H1 (cell line): ENCODE measurements around the gene GFI1B. TPM values are rescaled to one million over a fixed set of nuclear protein-coding genes. Genes with fewer than 3 reads are reported as not detected.

Experiments used
- CTCF ChIA-PET: fragments of 300-600 bp; sonication (Branson Sonifier 250); formaldehyde crosslinking; loops from one replicate; lab custom pipeline; 2021; ENCODE audit not compliant: partially characterized antibody; lab: Charles Lee
- POLR2A ChIA-PET: fragments of 300-600 bp; sonication (Branson Sonifier 250); formaldehyde crosslinking; loops from one replicate; lab custom pipeline; 2021; ENCODE audit warnings: inconsistent platforms; ENCODE audit not compliant: partially characterized antibody; lab: Charles Lee
- DNase-seq, 2 experiments: peaks; one replicate each; pipeline versions ENCODE4 v3.0.0 to v3.0.0-alpha.2; 2010 to 2022; ENCODE audit warnings: low spot score in 2 of 2, low read depth in 1 of 2, mixed read lengths in 1 of 2
- FAIRE-seq: peaks from 2 replicates; lab custom pipeline; 2011; peaks lifted over from hg19 to GRCh38; lab: Jason Lieb, UNC
- H2AFZ ChIP-seq: 2 replicates; pipeline ENCODE4 v1.8.1; 2012; ENCODE audit warnings: low read length, inconsistent platforms
- H2AK5ac ChIP-seq: 2 replicates; pipeline ENCODE4 v1.6.1; 2013; ENCODE audit warnings: low read depth, low read length
- H2BK120ac ChIP-seq: replicated peaks from 2 replicates; pipeline ENCODE3; 2013; ENCODE audit warnings: low read depth, low read length, inconsistent platforms
- H2BK12ac ChIP-seq: 2 replicates; pipeline ENCODE4 v1.6.1; 2013; ENCODE audit warnings: low read depth, low read length
- H2BK15ac ChIP-seq: 2 replicates; pipeline ENCODE4 v1.6.1; 2013; ENCODE audit warnings: low read length
- H2BK20ac ChIP-seq: 2 replicates; pipeline ENCODE4 v1.6.1; 2013; ENCODE audit warnings: low read length
- H2BK5ac ChIP-seq: 2 replicates; pipeline ENCODE4 v1.6.1; 2013; ENCODE audit warnings: low read depth, low read length
- H3K14ac ChIP-seq: 2 replicates; pipeline ENCODE4 v1.6.1; 2013; ENCODE audit warnings: inconsistent platforms; ENCODE audit not compliant: insufficient read length
- H3K18ac ChIP-seq: 2 replicates; pipeline ENCODE4 v1.6.1; 2013; ENCODE audit warnings: low read length; ENCODE audit errors: extremely low read depth
- H3K23ac ChIP-seq: 2 replicates; pipeline ENCODE4 v1.6.1; 2013; ENCODE audit warnings: inconsistent platforms; ENCODE audit not compliant: insufficient read length
- H3K23me2 ChIP-seq: 2 replicates; pipeline ENCODE4 v1.6.1; 2013; ENCODE audit warnings: low read depth, low read length
- H3K27ac ChIP-seq: 2 replicates; pipeline ENCODE4 v1.6.1; 2011; ENCODE audit warnings: low read depth, low read length, inconsistent platforms
- H3K27me3 ChIP-seq, 4 experiments: replicated peaks in 1 of 4; 1 replicate in 1 of 4; 2 replicates in 3 of 4; pipeline versions ENCODE4 v1.6.1 to v1.8.1; 2011 to 2013; ENCODE audit warnings: low read length in 3 of 4, mild to moderate bottlenecking in 3 of 4, inconsistent platforms in 2 of 4, mixed read lengths in 2 of 4, moderate library complexity in 1 of 4; ENCODE audit not compliant: control insufficient read depth in 3 of 4, insufficient read depth in 3 of 4; ENCODE audit errors: extremely low read depth in 1 of 4
- H3K36me3 ChIP-seq, 4 experiments: 2 replicates each; pipeline versions ENCODE4 v1.6.1 to v1.8.1; 2011 to 2013; ENCODE audit warnings: mild to moderate bottlenecking in 4 of 4, low read length in 3 of 4, moderate library complexity in 2 of 4, control low read depth in 1 of 4, inconsistent platforms in 1 of 4; ENCODE audit not compliant: insufficient read depth in 4 of 4, control insufficient read depth in 2 of 4
- H3K4ac ChIP-seq: replicated peaks from 2 replicates; pipeline ENCODE3; 2013; ENCODE audit warnings: low read length, low read depth, mixed read lengths, inconsistent platforms; ENCODE audit not compliant: insufficient read length
- H3K4me1 ChIP-seq, 4 experiments: replicated peaks in 1 of 4; 1 replicate in 1 of 4; 2 replicates in 3 of 4; pipeline versions ENCODE4 v1.6.1 to v1.8.1; 2011 to 2013; ENCODE audit warnings: low read length in 3 of 4, inconsistent platforms in 2 of 4, mixed read lengths in 1 of 4; ENCODE audit not compliant: insufficient read depth in 4 of 4, control insufficient read depth in 3 of 4
- H3K4me2 ChIP-seq, 2 experiments: 2 replicates each; pipeline versions ENCODE4 v1.6.1 to v1.8.1; 2011 to 2013; ENCODE audit warnings: low read depth in 2 of 2, low read length in 2 of 2, control low read depth in 1 of 2, inconsistent platforms in 1 of 2, mild to moderate bottlenecking in 1 of 2; ENCODE audit not compliant: insufficient read depth in 1 of 2
- H3K4me3 ChIP-seq, 4 experiments: fragments of 200-600, 300-600 bp in 1 of 4; sonication (generic), shearing (Covaris generic), sonication (Bioruptor Twin) in 1 of 4; 2 replicates each; pipeline versions ENCODE4 v1.5.1 to v1.8.1; 2011 to 2016; ENCODE audit warnings: low read length in 4 of 4, low read depth in 3 of 4, control low read depth in 2 of 4, inconsistent platforms in 2 of 4, mild to moderate bottlenecking in 2 of 4, mixed read lengths in 1 of 4, moderate library complexity in 1 of 4; ENCODE audit not compliant: insufficient read depth in 2 of 4; ENCODE audit errors: extremely low read depth in 1 of 4
- H3K56ac ChIP-seq: replicated peaks from 2 replicates; pipeline ENCODE3; 2013; ENCODE audit warnings: low read depth, mild to moderate bottlenecking, mixed read lengths, low read length, inconsistent platforms; ENCODE audit not compliant: insufficient read length
- H3K79me1 ChIP-seq: 2 replicates; pipeline ENCODE4 v1.6.1; 2013; ENCODE audit warnings: low read depth, low read length, control low read depth
- H3K79me2 ChIP-seq, 2 experiments: 2 replicates each; pipeline versions ENCODE4 v1.6.1 to v1.8.1; 2012 to 2013; ENCODE audit warnings: low read length in 2 of 2, mild to moderate bottlenecking in 2 of 2, inconsistent platforms in 1 of 2; ENCODE audit not compliant: insufficient read depth in 2 of 2, control insufficient read depth in 1 of 2
- H3K9ac ChIP-seq, 4 experiments: replicated peaks in 1 of 4; 1 replicate in 1 of 4; 2 replicates in 3 of 4; pipeline versions ENCODE4 v1.6.1 to v1.8.1; 2011 to 2013; ENCODE audit warnings: low read depth in 3 of 4, low read length in 3 of 4, control low read depth in 2 of 4, mild to moderate bottlenecking in 2 of 4, moderate library complexity in 2 of 4, inconsistent platforms in 1 of 4; ENCODE audit errors: extremely low read depth in 1 of 4
- H3K9me3 ChIP-seq, 2 experiments: 2 replicates each; pipeline versions ENCODE4 v1.6.1 to v1.8.1; 2012 to 2013; ENCODE audit warnings: mild to moderate bottlenecking in 2 of 2, moderate library complexity in 2 of 2, control low read depth in 1 of 2, inconsistent platforms in 1 of 2, low read depth in 1 of 2, low read length in 1 of 2, mixed read lengths in 1 of 2; ENCODE audit not compliant: insufficient read depth in 2 of 2
- H4K20me1 ChIP-seq, 2 experiments: replicated peaks in 1 of 2; 2 replicates each; pipeline versions ENCODE3 to v1.8.1; 2011 to 2013; ENCODE audit warnings: inconsistent platforms in 2 of 2, low read length in 2 of 2, mild to moderate bottlenecking in 1 of 2; ENCODE audit not compliant: insufficient read depth in 2 of 2, control insufficient read depth in 1 of 2
- H4K5ac ChIP-seq: 2 replicates; pipeline ENCODE4 v1.6.1; 2013; ENCODE audit warnings: low read length, low read depth, mixed read lengths, inconsistent platforms; ENCODE audit not compliant: insufficient read length
- H4K8ac ChIP-seq: 2 replicates; pipeline ENCODE4 v1.8.0; 2013; ENCODE audit warnings: mild to moderate bottlenecking, moderate library complexity, low read length, inconsistent platforms; ENCODE audit not compliant: insufficient read depth; ENCODE audit errors: extremely low read depth
- H4K91ac ChIP-seq: replicated peaks from 2 replicates; pipeline ENCODE3; 2013; ENCODE audit warnings: low read length, mixed read lengths, inconsistent platforms; ENCODE audit not compliant: insufficient read length
- BRCA1 ChIP-seq: IDR thresholded peaks from 2 replicates; pipeline ENCODE4 v1.6.1; 2012; ENCODE audit warnings: low read depth, low read length, improper control_type of control experiment
- CHD1 ChIP-seq: IDR thresholded peaks from 2 replicates; pipeline ENCODE4 v1.6.1; 2012; ENCODE audit warnings: low read depth, low read length, improper control_type of control experiment
- CREB1 ChIP-seq: IDR thresholded peaks from 2 replicates; pipeline ENCODE4 v1.6.1; 2012; ENCODE audit warnings: inconsistent platforms
- EGR1 ChIP-seq: IDR thresholded peaks from 2 replicates; pipeline ENCODE4 v1.6.1; 2011; ENCODE audit warnings: low read depth, low read length, borderline replicate concordance
- GABPA ChIP-seq: IDR thresholded peaks from 2 replicates; pipeline ENCODE4 v1.6.1; 2011; ENCODE audit warnings: mild to moderate bottlenecking, low read length, moderate library complexity, borderline replicate concordance; ENCODE audit not compliant: insufficient read depth
- JUND ChIP-seq: IDR thresholded peaks from 2 replicates; pipeline ENCODE4 v1.6.1; 2011; ENCODE audit warnings: mild to moderate bottlenecking, improper control_type of control experiment, low read length
- KDM1A ChIP-seq: fragments of 200-600, 300-600 bp; sonication (generic); IDR thresholded peaks from 2 replicates; pipeline ENCODE4 v1.7.1; 2016; ENCODE audit warnings: mild to moderate bottlenecking, low read length, borderline replicate concordance
- MAFK ChIP-seq: IDR thresholded peaks from 2 replicates; pipeline ENCODE4 v1.6.1; 2012; ENCODE audit warnings: low read depth, mild to moderate bottlenecking, improper control_type of control experiment, low read length
- MAX ChIP-seq: IDR thresholded peaks from 2 replicates; pipeline ENCODE4 v1.6.1; 2012; ENCODE audit warnings: inconsistent platforms
- NRF1 ChIP-seq: IDR thresholded peaks from 2 replicates; pipeline ENCODE4 v1.6.1; 2011; ENCODE audit warnings: mild to moderate bottlenecking, low read depth, low read length, improper control_type of control experiment
- POLR2A ChIP-seq, 2 experiments: IDR thresholded peaks; 1 replicate in 1 of 2; 2 replicates in 1 of 2; pipeline ENCODE4 v1.6.1; 2011; ENCODE audit warnings: low read depth in 2 of 2, low read length in 2 of 2, mild to moderate bottlenecking in 2 of 2; ENCODE audit errors: control extremely low read depth in 1 of 2
- SIN3A ChIP-seq, 2 experiments: IDR thresholded peaks in 1 of 2; conservative IDR thresholded peaks in 1 of 2; 2 replicates each; pipeline ENCODE4 v1.6.1; 2011 to 2012; ENCODE audit warnings: low read length in 2 of 2, improper control_type of control experiment in 1 of 2, low read depth in 1 of 2, mild to moderate bottlenecking in 1 of 2
- SIX5 ChIP-seq: IDR thresholded peaks from 2 replicates; pipeline ENCODE4 v1.6.1; 2011; ENCODE audit warnings: mild to moderate bottlenecking, low read depth, low read length
- SP1 ChIP-seq: IDR thresholded peaks from 2 replicates; pipeline ENCODE4 v1.6.1; 2011; ENCODE audit warnings: low read depth, low read length
- WGBS, 2 experiments: shearing (Covaris generic) in 1 of 2; methylation state at CpG; one replicate each; pipeline versions ENCODE4 v1.1.6 to v1.1.7; 2013 to 2015; ENCODE audit warnings: low lambda C conversion rate in 2 of 2, mixed read lengths in 2 of 2, inconsistent platforms in 1 of 2, low coverage in 1 of 2, missing lambda C conversion rate in 1 of 2; ENCODE audit not compliant: insufficient replicate concordance in 2 of 2, insufficient coverage in 1 of 2, insufficient read length in 1 of 2; ENCODE audit errors: extremely low coverage in 1 of 2, missing lambda C conversion rate in 1 of 2; 5-methylcytosine and 5-hydroxymethylcytosine counted together
- polyA plus RNA-seq, 7 experiments: library from polyadenylated mRNA; depleted of rRNA in 3 of 7; stranded (reverse) in 5 of 7; unstranded in 2 of 7; fragments of >200 nt in 5 of 7; fragments of 200-250 nt in 2 of 7; gene quantifications; 1 replicate in 5 of 7; 2 replicates in 1 of 7; 4 replicates in 1 of 7; pipeline versions ENCODE4 v1.2.1 to v1.2.3, GENCODE V29; 2011 to 2013; ENCODE audit warnings: missing spikeins in 2 of 7, mixed read lengths in 2 of 7
- total RNA-seq: library from RNA; stranded (reverse); fragmentation: NEBNext Ultra II Directional; extraction: Animal tissue kit (Norgen Biotek cat#: 25700); gene quantifications from 2 replicates; pipeline ENCODE4 v1.2.1, GENCODE V29; 2021

Gene GFI1B
- total and polyA plus RNA-seq, 2 of the 8 experiments (the other 6 are each of a cell fraction or from before 2014, with no cell fraction given): 0.09 to 0.11 TPM

DNA sequence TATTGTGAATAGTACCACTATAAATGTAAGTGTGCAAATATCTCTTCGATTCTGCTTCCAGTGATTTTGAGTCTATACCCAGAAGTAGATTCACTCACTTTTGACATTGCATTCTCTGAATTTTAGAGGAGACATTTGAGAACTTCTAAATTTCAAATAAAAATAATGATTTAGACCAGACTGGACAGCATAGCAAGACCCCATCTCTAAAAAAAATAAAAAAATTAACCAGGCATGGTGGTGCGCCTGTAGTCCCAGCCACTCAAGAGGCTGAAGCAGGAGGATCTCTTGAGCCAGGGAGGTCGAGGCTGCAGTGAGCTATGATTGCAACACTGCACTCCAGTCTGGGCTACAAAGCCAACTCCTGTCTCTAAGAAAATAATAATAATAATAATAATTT lies 1.9 kb upstream of the GFI1B start:
- Histone ChIP-seq H3K79me2 (no peaks in the 10 kb centered on the region), H4K8ac (no peak overlapping the region), H3K27me3 (peaks cover 0 to 26% (median 13%) of the 10 kb centered on the region in 4 experiments; a peak in 6 of 7 replicates), H3K23ac (no peak overlapping the region), H3K4me3 (no peak overlapping the region), H3K79me1 (no peaks in the 10 kb centered on the region), H3K18ac (no peak overlapping the region), H4K5ac (no peak overlapping the region), H2BK5ac (no peak overlapping the region), H3K27ac (no peak overlapping the region), H3K9ac (no peak overlapping the region), H4K20me1 (peaks cover 0 to 3% of the 10 kb centered on the region in 2 experiments), H3K36me3 (no peaks in the 10 kb centered on the region), H3K4me2 (no peak overlapping the region), H3K23me2 (peaks cover 3% of the 10 kb centered on the region; the same call in 1 of the 2 replicates), H3K4ac (no peak overlapping the region), H2BK15ac (no peak overlapping the region), H4K91ac (no peak overlapping the region), H3K4me1 (peaks cover 0 to 12% (median 5%) of the 10 kb centered on the region in 4 experiments; a peak in 6 of 7 replicates), H3K14ac (no peak overlapping the region), H2BK20ac (no peak overlapping the region), H3K56ac (no peak overlapping the region), H2AFZ (no peak overlapping the region), H2AK5ac (no peak overlapping the region), H2BK12ac (no peak overlapping the region), H3K9me3 (no peaks in the 10 kb centered on the region), H2BK120ac (no peak overlapping the region)
- POLR2A ChIA-PET: no interaction called here
- 91% methylated on average over 3 of the region's 3 CpGs; no CpG with 5 or more reads in 1 of the 2 experiments for WGBS, 2 experiments
- DNase-seq: no peak
- FAIRE-seq: no peak
- CTCF ChIA-PET: interaction anchor here (0.9 to 3.1 kb wide), 10 partner anchors 15 to 168 kb away, joined by 3 to 11 read pairs (median 6); no protein-coding TSS in a partner anchor
- no peak for TF ChIP-seq SIX5
- TF ChIP-seq KDM1A: no peak
- no peak for TF ChIP-seq EGR1
- TF ChIP-seq MAX: no peak
- TF ChIP-seq GABPA: no peak
- no peak for TF ChIP-seq NRF1
- no peak for TF ChIP-seq SP1
- TF ChIP-seq SIN3A (conservative IDR thresholded peaks at IDR 0.05 in 1 of 2, IDR thresholded peaks at IDR 0.05 in 1 of 2; ENCODE audit: low read depth in 1 of 2, low read length in 2 of 2): no peak
- TF ChIP-seq CREB1: no peak
- no peak for TF ChIP-seq BRCA1
- no peak for TF ChIP-seq CHD1
- no peak for TF ChIP-seq MAFK
- no peak for TF ChIP-seq POLR2A (IDR thresholded peaks at IDR 0.05; ENCODE audit: control extremely low read depth in 1 of 2, low read depth in 2 of 2, low read length in 2 of 2)
- TF ChIP-seq JUND: no peak
